ENCODE results near the gene GJC3.
"Not testable (repeated sequence)": the region's sequence is repeated elsewhere in the genome, so short reads cannot be mapped to it uniquely, and the experiment has no call there.

GJC3 gene

DNA sequence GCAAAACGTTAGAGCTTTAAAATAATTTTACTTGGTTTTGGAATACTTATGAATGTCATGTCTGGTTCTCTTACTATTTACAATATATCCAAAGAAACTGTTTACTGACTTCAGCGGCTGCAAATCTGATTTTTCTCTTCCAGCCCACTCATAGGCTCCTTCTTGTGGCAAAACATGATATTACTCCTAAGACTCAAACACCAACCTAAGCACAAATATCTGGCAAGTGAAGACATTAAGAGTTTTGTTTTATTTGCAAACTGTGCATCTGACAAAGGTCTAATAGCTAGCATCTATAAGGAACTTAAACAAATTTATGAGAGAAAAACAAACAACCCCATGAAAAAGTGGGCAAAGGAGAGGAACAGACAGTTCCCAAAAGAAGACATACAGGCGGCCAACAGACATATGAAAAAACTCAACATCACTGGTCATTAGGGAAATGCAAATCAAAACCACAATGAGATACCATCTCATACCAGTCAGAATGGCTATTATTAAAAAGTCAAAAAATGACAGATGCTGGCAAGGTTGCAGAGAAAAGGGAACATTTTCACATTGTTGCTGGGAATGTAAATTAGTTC is 20.3 kb upstream of the GJC3 start:
- Mint-ChIP-seq H3K27me3 (peaks cover 15% of the 10 kb centered on the region), H3K36me3 (peaks cover 1% of the 10 kb centered on the region), H3K4me3 (no peak overlapping the region), H3K9me3 (peaks cover 1% of the 10 kb centered on the region), H3K27ac (no peak overlapping the region), H3K4me1 (peaks cover 5% of the 10 kb centered on the region)
- no peak for ATAC-seq (ENCODE audit: low read depth)
- no peak for DNase-seq (ENCODE audit: low spot score in 2 of 2)

DNA sequence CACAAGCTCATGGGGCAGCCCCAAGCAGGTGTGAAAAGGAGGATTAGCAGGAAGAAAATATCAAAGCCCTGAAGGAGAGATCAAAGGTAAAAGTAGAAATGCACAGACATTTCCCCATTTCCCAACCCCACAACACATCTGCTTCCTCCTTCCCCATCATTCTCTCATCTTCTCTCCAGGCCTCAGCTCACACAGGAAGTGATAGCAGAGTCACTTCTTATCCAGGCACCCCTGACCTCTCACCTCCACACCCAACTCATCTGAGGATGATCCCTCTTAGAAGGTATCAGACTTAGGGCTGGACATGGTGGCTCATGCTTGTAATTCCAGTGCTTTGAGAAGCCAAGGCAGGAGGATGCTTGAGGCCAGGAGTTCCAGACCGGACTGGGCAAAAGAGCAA is 18.2 kb upstream of the GJC3 start:
- H3K4me1 Mint-ChIP-seq: peaks cover 12% of the 10 kb centered on the region
- H3K4me3 Mint-ChIP-seq: no peak overlapping the region
- no peak overlapping the region for H3K27ac Mint-ChIP-seq
- ATAC-seq (ENCODE audit: low read depth) (no peak), DNase-seq (ENCODE audit: low spot score in 2 of 2) (no peak)
- peaks cover 1% of the 10 kb centered on the region for H3K36me3 Mint-ChIP-seq
- peaks cover 1% of the 10 kb centered on the region for H3K9me3 Mint-ChIP-seq
- H3K27me3 Mint-ChIP-seq: peaks cover 18% of the 10 kb centered on the region

DNA sequence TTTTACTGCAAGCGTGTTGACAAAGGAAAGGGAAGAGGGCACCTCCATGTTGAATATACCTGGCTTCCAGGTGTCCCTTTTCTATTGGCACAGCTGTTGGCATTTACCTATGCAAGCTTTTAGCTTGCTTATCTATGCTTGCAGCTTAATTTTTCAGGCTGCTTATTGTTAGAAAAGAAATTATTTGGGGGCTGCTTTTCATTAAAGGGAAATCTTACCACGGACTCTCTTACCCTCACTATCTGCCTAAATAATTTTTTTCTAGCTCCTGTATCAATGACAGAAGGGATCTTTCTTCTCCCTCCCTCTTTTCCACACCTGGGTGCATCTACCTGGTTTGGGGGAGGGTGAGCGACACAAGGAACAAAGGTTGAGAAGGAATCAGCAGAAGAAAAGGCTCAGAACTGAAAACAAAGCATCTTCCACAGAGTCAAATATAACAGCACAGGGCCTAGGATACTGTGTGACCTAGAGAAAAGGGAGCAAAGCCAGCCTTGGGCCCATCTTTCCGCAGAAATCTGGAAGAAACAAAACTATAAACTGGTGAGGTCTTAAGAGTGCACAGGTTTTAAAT is 15.2 kb upstream of the GJC3 start:
- no peak overlapping the region for H3K27ac Mint-ChIP-seq
- H3K36me3 Mint-ChIP-seq: no peaks in the 10 kb centered on the region
- peaks cover 9% of the 10 kb centered on the region for H3K4me1 Mint-ChIP-seq
- H3K4me3 Mint-ChIP-seq: no peak overlapping the region
- DNase-seq (ENCODE audit: low spot score in 2 of 2): no peak
- no peak for ATAC-seq (ENCODE audit: low read depth)
- H3K27me3 Mint-ChIP-seq: peaks cover 25% of the 10 kb centered on the region
- H3K9me3 Mint-ChIP-seq: no peaks in the 10 kb centered on the region

DNA sequence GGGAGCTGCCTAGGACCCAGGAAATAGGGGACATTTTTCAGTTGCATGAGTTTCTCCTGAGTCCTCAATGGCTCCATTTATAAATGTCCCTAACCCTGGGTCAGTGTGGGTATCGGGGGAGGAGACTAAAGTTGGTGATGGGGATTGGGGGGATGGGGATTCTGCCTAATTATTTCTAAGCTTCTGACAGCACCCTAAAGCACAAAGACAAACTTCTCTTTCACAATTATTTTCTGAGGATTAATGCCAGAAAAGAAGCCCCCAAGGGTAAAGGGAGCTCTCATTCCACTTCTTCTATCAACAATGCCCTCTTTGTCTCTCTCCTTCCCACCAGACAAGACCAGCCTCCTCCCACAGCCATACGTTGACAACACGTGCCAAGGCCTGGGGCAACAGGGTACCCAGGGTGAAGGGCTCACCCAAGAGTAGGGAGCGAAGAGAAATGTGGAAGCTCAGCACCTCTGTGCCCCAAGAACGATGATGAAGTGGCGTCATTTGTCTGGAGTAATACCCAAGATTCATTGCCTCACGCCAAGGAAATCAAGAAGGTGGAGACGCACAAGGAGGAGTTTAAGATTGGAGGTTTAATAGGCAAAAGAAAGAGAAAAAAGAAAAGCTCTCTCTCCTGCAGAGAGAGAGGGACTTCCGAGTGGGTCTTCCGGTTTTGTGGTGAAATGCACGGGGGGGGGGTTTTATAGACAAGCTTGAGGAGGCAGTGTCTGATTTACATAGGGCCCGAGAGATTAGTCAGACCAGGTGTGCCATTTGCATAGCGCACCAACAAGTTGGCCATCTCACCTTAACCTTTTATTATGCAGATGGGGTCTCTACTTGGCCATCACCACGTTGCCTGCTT is 14.4 kb upstream of the GJC3 start:
- Mint-ChIP-seq H3K4me3 (peak overlapping the region; percentile 82), H3K9me3 (no peaks in the 10 kb centered on the region), H3K27ac (peak overlapping the region; percentile 42), H3K4me1 (peaks cover 9% of the 10 kb centered on the region), H3K36me3 (peaks cover 5% of the 10 kb centered on the region), H3K27me3 (peaks cover 29% of the 10 kb centered on the region)
- DNase-seq (ENCODE audit: low spot score in 2 of 2): no peak
- peak; percentile 70 for ATAC-seq (ENCODE audit: low read depth)

DNA sequence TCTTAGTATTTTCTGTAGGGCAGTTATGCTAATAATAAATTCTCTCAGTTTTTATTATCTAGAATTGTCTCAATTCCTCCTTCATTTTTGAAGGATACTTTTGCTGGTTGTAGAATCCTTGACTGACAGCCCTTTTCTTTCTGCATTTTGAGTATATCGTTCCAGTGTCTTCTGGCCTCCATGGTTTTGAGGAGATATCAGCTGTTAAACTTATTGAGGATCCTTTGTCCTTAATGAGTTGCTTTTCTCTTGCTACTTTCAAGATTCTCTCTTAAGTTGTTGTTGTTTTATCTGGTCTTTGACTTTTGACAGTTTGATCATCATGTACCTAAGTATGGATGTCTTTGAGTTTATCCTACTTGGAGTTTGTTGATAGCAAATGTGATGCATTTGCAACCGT is 8.9 kb upstream of the GJC3 start:
- Mint-ChIP-seq H3K4me1 (no peaks in the 10 kb centered on the region), H3K4me3 (no peak overlapping the region), H3K9me3 (peaks cover 7% of the 10 kb centered on the region), H3K27ac (no peak overlapping the region), H3K27me3 (peaks cover 37% of the 10 kb centered on the region), H3K36me3 (peaks cover 5% of the 10 kb centered on the region)
- no peak for DNase-seq (ENCODE audit: low spot score in 2 of 2)
- no peak for ATAC-seq (ENCODE audit: low read depth)

DNA sequence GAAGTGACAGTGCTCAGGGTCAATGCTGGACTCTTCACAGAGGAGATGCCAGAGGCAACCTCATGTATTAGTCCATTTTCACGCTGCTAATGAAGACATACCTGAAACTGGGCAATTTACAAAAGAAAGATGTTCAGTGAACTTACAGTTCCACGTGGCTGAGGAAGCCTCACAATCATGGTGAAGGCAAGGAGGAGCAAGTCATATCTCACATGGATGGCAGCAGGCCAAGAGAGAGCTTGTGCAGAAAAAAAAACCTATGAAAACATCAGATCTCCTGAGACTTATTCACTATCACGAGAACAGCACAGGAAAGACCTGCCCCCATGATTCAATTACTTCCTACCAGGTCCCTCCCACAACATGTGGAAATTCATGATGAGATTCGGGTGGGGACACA is 5.6 kb upstream of the GJC3 start:
- H3K4me1 Mint-ChIP-seq; H3K4me3 Mint-ChIP-seq; H3K27ac Mint-ChIP-seq; ATAC-seq (ENCODE audit: low read depth); H3K36me3 Mint-ChIP-seq; H3K9me3 Mint-ChIP-seq; DNase-seq (ENCODE audit: low spot score in 2 of 2): not testable (repeated sequence)
- H3K27me3 Mint-ChIP-seq: peaks cover 34% of the 10 kb centered on the region

DNA sequence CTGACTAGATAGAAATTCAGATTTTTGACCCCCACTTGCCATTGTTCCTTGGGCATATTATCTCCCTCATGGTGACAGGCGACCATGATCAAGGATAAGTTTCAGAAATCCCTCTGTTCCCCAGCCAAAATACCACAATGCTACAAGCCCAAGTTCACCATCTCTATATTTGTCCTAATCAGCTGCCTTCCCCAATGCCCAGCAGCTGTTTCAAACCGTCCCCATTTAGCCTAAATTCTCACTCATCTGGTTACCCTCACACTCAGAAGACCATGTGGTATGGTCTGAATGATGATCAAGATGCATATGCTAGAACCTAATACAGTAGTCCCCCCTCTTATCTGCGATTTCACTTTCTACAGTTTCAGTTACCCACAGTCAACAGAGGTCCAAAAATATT is 956 bp upstream of the GJC3 start:
- no peaks in the 10 kb centered on the region for H3K9me3 Mint-ChIP-seq
- H3K4me1 Mint-ChIP-seq: peaks cover 7% of the 10 kb centered on the region
- no peak for DNase-seq (ENCODE audit: low spot score in 2 of 2)
- no peak overlapping the region for H3K27ac Mint-ChIP-seq
- H3K36me3 Mint-ChIP-seq: no peaks in the 10 kb centered on the region
- H3K27me3 Mint-ChIP-seq: peaks cover 40% of the 10 kb centered on the region
- ATAC-seq (ENCODE audit: low read depth): no peak
- H3K4me3 Mint-ChIP-seq: no peak overlapping the region

DNA sequence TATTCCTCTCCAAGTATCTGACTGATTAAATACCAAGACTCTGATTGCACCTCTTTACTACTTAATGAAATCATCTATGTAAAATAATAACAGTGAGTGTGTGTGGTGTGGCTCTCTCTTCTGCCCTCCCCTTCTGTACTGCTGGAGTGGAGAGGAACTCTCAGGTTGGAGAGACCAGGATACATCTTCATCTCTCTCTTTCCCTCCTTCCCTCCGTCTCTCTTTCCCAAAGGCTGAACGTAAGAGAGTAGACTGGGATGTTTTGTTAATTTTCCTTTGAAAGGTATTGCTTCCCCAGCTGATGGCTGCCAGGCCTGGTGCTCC is 272 bp upstream of the GJC3 start:
- Mint-ChIP-seq H3K27ac (no peak overlapping the region), H3K4me3 (peak overlapping the region; percentile 12), H3K36me3 (no peaks in the 10 kb centered on the region), H3K4me1 (peaks cover 7% of the 10 kb centered on the region), H3K27me3 (peaks cover 33% of the 10 kb centered on the region), H3K9me3 (no peaks in the 10 kb centered on the region)
- DNase-seq (ENCODE audit: low spot score in 2 of 2) (no peak), ATAC-seq (ENCODE audit: low read depth) (peak; percentile 10)

DNA sequence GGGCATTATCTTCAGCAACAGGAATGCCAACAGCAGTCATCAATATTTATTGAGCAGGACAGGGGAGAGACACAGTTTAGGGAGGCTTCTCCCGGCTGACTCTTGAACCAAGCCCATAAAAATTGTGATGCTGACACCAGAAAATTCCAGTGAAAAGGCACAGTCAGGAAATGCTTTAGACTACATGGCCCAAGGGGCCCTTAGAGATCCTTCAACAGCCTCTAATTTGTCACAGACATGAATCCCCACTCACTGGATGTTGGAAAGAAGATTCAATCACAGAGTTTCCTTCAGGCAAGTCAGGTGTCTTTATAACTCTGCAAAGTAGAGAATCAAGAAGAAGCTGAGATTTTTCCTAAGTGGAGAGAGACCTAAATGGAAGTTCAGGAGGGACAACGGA is 1.2 kb downstream of the GJC3 start:
- Mint-ChIP-seq H3K9me3 (no peaks in the 10 kb centered on the region), H3K27ac (no peak overlapping the region), H3K36me3 (no peaks in the 10 kb centered on the region), H3K4me3 (no peak overlapping the region), H3K27me3 (peaks cover 29% of the 10 kb centered on the region), H3K4me1 (peaks cover 7% of the 10 kb centered on the region)
- ATAC-seq (ENCODE audit: low read depth) (no peak), DNase-seq (ENCODE audit: low spot score in 2 of 2) (no peak)

DNA sequence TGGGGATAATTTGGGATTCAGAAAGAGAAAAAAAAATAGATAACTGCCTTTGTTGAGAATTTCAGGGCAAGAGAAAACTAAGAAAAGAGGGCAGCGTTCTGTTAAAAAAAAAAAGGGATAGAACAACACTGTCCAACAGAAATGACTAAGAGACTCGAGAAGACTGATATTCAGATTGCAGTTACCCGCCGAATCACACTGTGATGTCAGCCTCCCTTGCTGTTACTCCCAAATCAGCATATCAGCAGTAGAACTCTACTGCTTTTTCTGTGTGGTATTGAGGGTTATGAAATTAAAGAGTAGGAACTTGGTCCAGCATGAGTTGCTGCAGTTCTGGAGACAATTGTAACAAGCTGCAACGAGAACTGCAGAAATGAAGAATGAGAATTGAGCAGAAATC is 1.9 kb downstream of the GJC3 start:
- Mint-ChIP-seq H3K27ac (no peak overlapping the region), H3K27me3 (peaks cover 29% of the 10 kb centered on the region)
- no peak for ATAC-seq (ENCODE audit: low read depth)

DNA sequence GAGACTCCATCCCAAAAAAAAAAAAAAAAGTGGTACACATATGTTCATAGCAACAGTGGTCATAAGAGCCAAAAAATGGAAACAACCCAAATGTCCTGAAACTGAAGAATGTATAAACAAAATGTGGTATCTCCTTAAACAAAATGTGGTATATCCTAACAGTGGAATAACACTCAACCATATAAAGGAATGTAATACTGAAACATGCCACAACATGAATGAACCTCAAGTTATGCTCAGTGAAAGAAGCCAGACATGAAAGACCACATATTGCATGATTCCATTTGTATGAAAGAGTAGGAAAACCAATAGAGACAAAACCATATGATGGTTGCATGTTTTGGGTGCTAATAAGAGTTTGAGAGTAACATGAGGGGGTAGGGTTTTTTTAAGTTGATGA is 3.1 kb downstream of the GJC3 start:
- no peak for DNase-seq (ENCODE audit: low spot score in 2 of 2)
- no peak for ATAC-seq (ENCODE audit: low read depth)
- Mint-ChIP-seq H3K4me1 (peaks cover 7% of the 10 kb centered on the region), H3K9me3 (no peaks in the 10 kb centered on the region), H3K36me3 (peaks cover 12% of the 10 kb centered on the region), H3K4me3 (no peak overlapping the region), H3K27ac (no peak overlapping the region), H3K27me3 (peaks cover 26% of the 10 kb centered on the region)

More for the DNA sequence above, 1.9 kb downstream of the GJC3 start:
- no peaks in the 10 kb centered on the region for H3K9me3 Mint-ChIP-seq
- no peak overlapping the region for H3K4me3 Mint-ChIP-seq
- no peak for DNase-seq (ENCODE audit: low spot score in 2 of 2)
- H3K36me3 Mint-ChIP-seq: peaks cover 2% of the 10 kb centered on the region
- H3K4me1 Mint-ChIP-seq: peaks cover 7% of the 10 kb centered on the region

DNA sequence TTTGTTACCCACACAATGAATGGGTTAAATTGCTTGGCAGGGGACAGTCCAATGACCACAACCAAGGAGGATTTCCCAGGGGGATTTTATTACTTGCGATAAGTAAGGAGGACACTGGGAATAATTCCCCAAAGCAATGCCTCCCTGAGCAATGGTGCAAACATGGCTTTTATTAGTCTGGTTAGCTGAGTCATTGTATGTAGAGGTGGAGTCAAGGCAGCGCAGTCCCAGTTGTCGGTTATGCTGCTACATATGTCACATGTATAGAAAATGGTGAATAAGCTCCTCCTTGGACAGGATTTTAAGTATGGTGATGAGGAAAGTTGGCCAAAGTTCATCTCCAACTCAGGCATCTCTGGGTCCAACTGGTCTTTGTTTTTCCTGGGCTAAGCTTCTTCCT is 6.2 kb downstream of the GJC3 start:
- Mint-ChIP-seq H3K36me3 (peaks cover 16% of the 10 kb centered on the region), H3K4me3 (no peak overlapping the region), H3K27me3 (peaks cover 15% of the 10 kb centered on the region), H3K4me1 (peaks cover 6% of the 10 kb centered on the region), H3K27ac (no peak overlapping the region), H3K9me3 (no peaks in the 10 kb centered on the region)
- DNase-seq (ENCODE audit: low spot score in 2 of 2) (no peak), ATAC-seq (ENCODE audit: low read depth) (no peak)

DNA sequence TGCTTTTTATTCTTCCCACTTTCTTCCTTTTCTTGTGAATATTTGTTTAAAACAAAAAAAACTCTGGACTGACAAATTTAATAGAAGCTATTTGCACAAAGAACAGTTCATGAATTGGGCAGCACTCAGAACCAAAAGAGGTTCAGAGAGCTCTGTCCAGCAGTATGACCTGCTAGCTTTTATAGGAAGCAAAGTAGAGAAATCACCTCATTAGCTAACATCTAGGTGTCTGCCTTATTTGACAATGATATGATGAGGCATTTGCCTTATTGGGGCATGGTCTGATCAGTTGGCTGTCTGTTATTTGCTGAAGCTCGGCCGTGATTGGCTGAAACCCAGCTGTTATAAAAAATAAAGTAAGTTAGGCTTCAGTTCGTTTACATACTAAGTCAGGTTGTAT is 9.3 kb downstream of the GJC3 start:
- Mint-ChIP-seq H3K27me3 (no peaks in the 10 kb centered on the region), H3K4me1 (peaks cover 27% of the 10 kb centered on the region)

DNA sequence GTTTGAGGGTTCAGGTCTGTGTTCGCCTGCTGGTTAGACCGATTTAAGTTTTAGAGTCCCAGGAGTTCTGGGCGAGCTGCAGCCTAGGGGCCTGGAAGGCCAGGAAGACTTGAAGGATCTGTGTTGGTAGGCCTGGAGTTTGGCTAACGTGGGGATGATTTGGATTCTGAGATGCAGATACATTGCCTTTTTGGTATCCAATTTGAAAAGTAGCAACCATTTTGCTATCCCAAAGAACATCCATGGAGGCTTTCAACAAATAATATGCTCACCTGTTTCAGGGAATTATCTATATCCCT is 9.7 kb downstream of the GJC3 start:
- H3K4me1 Mint-ChIP-seq: peaks cover 27% of the 10 kb centered on the region
- H3K27me3 Mint-ChIP-seq: no peaks in the 10 kb centered on the region
- peak overlapping the region; percentile 93 for H3K27ac Mint-ChIP-seq

More for the DNA sequence above, 9.3 kb downstream of the GJC3 start:
- Mint-ChIP-seq H3K4me3 (peak overlapping the region; percentile 94), H3K36me3 (peaks cover 26% of the 10 kb centered on the region), H3K9me3 (no peaks in the 10 kb centered on the region), H3K27ac (peak overlapping the region; percentile 93)
- no peak for DNase-seq (ENCODE audit: low spot score in 2 of 2)
- ATAC-seq (ENCODE audit: low read depth): no peak

More for the DNA sequence above, 9.7 kb downstream of the GJC3 start:
- H3K9me3 Mint-ChIP-seq: no peaks in the 10 kb centered on the region
- peaks cover 26% of the 10 kb centered on the region for H3K36me3 Mint-ChIP-seq
- no peak for ATAC-seq (ENCODE audit: low read depth)
- peak overlapping the region; percentile 94 for H3K4me3 Mint-ChIP-seq
- no peak for DNase-seq (ENCODE audit: low spot score in 2 of 2)

Measured in memory B cell (primary cell).